GM12878 (cell line): Measurements from ENCODE around the gene CHCHD1. TPM values are rescaled to one million over a fixed set of nuclear protein-coding genes. Genes with fewer than 3 reads are reported as not detected.
A peak's percentile ranks its signal among the peaks of the same experiment; 100 is the strongest.

Source experiments
- ATAC-seq: fragments of 200-7000 bp; cut with Tn5 transposase; 3 replicates; pipeline ENCODE4 v1.9.1; 2020; ENCODE audit warnings: mild to moderate bottlenecking, moderate library complexity
- BruUV-seq: library from RNA; stranded (reverse); fragments of 400-500 nt; replicated peaks from 2 replicates; lab custom pipeline; 2021; lab: Mats Ljungman, UMichigan
- CTCF ChIA-PET: fragments of 300-600 bp; sonication (Branson Sonifier 250); formaldehyde crosslinking; extraction: SDS; loops from one replicate; lab custom pipeline; 2021; ENCODE audit warnings: inconsistent platforms; lab: Yijun Ruan, JAX
- POLR2A ChIA-PET: fragments of 350-600 bp; formaldehyde crosslinking; extraction: SDS; loops from one replicate; lab custom pipeline; 2021; ENCODE audit warnings: inconsistent platforms; lab: Charles Lee
- RAD21 ChIA-PET: fragments of 300-600 bp; sonication (Branson Sonifier 250); formaldehyde crosslinking; loops from one replicate; lab custom pipeline; 2023; ENCODE audit warnings: antibody characterized with exemption; ENCODE audit not compliant: unreplicated experiment; lab: Charles Lee
- SMC1A ChIA-PET: fragments of 300-600 bp; sonication (Branson Sonifier 250); formaldehyde crosslinking; loops from one replicate; lab custom pipeline; 2023; ENCODE audit not compliant: unreplicated experiment, uncharacterized antibody; lab: Charles Lee
- DNase-seq: peaks from one replicate; pipeline ENCODE4 v3.0.0-alpha.2; 2011; ENCODE audit warnings: low read depth, low spot score
- FAIRE-seq: peaks from 3 replicates; lab custom pipeline; 2011; peaks lifted over from hg19 to GRCh38; lab: Jason Lieb, UNC
- H2AFZ ChIP-seq: 2 replicates; pipeline ENCODE4 v1.6.0; 2011; ENCODE audit warnings: low read depth, low read length, control low read depth; ENCODE audit not compliant: control insufficient read depth
- H3K27ac ChIP-seq: 2 replicates; pipeline ENCODE4 v1.5.1; 2011; ENCODE audit warnings: control low read depth; ENCODE audit not compliant: control insufficient read depth, insufficient read depth
- H3K27me3 ChIP-seq, 2 experiments: replicated peaks in 1 of 2; 2 replicates each; pipeline versions ENCODE4 v1.6.0 to v1.6.1; 2011; ENCODE audit warnings: low read length in 1 of 2; ENCODE audit not compliant: control insufficient read depth in 2 of 2, insufficient read depth in 2 of 2
- H3K36me3 ChIP-seq, 2 experiments: 2 replicates each; pipeline ENCODE4 v1.5.1; 2011; ENCODE audit warnings: low read length in 1 of 2; ENCODE audit not compliant: control insufficient read depth in 2 of 2, insufficient read depth in 2 of 2
- H3K4me1 ChIP-seq: 2 replicates; pipeline ENCODE4 v1.6.1; 2011; ENCODE audit warnings: mild to moderate bottlenecking, low read length, moderate library complexity, mixed read lengths; ENCODE audit not compliant: control insufficient read depth, insufficient read depth
- H3K4me2 ChIP-seq: 2 replicates; pipeline ENCODE4 v1.6.0; 2011; ENCODE audit warnings: control low read depth; ENCODE audit not compliant: control insufficient read depth, insufficient read depth
- H3K4me3 ChIP-seq: fragments of 200-600 bp; sonication (generic); 2 replicates; pipeline ENCODE4 v1.5.1; 2016
- H3K79me2 ChIP-seq: 2 replicates; pipeline ENCODE4 v1.6.0; 2011; ENCODE audit warnings: low read length; ENCODE audit not compliant: control insufficient read depth, insufficient read depth
- H3K9ac ChIP-seq: 2 replicates; pipeline ENCODE4 v1.8.0; 2011; ENCODE audit warnings: low read length, control low read depth, mixed read lengths; ENCODE audit not compliant: control insufficient read depth, insufficient read depth
- H3K9me3 ChIP-seq: replicated peaks from 3 replicates; pipeline ENCODE4 v1.5.1; 2011; ENCODE audit warnings: mild to moderate bottlenecking, low read length; ENCODE audit not compliant: control insufficient read depth, insufficient read depth
- H4K20me1 ChIP-seq: 2 replicates; pipeline ENCODE4 v1.6.0; 2011; ENCODE audit not compliant: control insufficient read depth, insufficient read depth
- ASH2L ChIP-seq: fragments of 300-600, 200-600 bp; sonication (generic); IDR thresholded peaks from 2 replicates; pipeline ENCODE4 v1.6.1; 2017; ENCODE audit warnings: low read depth, mild to moderate bottlenecking, borderline replicate concordance
- ATF7 ChIP-seq: fragments of 450-650 bp; IDR thresholded peaks from 2 replicates; pipeline ENCODE4 v1.6.1; 2016; ENCODE audit warnings: low read depth, mild to moderate bottlenecking
- EGR1 ChIP-seq, 2 experiments: IDR thresholded peaks; 1 replicate in 1 of 2; 2 replicates in 1 of 2; pipeline ENCODE4 v1.6.1; 2011 to 2012; ENCODE audit warnings: low read depth in 2 of 2, low read length in 2 of 2, borderline replicate concordance in 1 of 2, mild to moderate bottlenecking in 1 of 2, moderate library complexity in 1 of 2
- GATAD2B ChIP-seq: fragments of 450-650 bp; conservative IDR thresholded peaks from 2 replicates; pipeline ENCODE4 v1.6.1; 2017; ENCODE audit warnings: low read depth, mild to moderate bottlenecking, moderate library complexity
- MEF2A ChIP-seq: IDR thresholded peaks from 2 replicates; pipeline ENCODE4 v1.6.1; 2011; ENCODE audit warnings: low read depth, mild to moderate bottlenecking, low read length, moderate library complexity; ENCODE audit not compliant: insufficient read depth
- MXI1 ChIP-seq: fragments of 150-350 bp; IDR thresholded peaks from 2 replicates; pipeline ENCODE4 v1.6.1; 2011; ENCODE audit warnings: low read depth, mild to moderate bottlenecking, inconsistent platforms, low read length, improper control_type of control experiment
- PAX5 ChIP-seq: IDR thresholded peaks from 2 replicates; pipeline ENCODE4 v1.6.1; 2011; ENCODE audit warnings: low read depth, low read length, borderline replicate concordance
- PML ChIP-seq: IDR thresholded peaks from 2 replicates; pipeline ENCODE4 v1.6.1; 2012; ENCODE audit warnings: low read length, inconsistent platforms
- REST ChIP-seq: IDR thresholded peaks from 2 replicates; pipeline ENCODE4 v1.6.1; 2012; ENCODE audit warnings: mild to moderate bottlenecking, low read depth, low read length
- RUNX3 ChIP-seq: IDR thresholded peaks from 2 replicates; pipeline ENCODE4 v1.6.1; 2012; ENCODE audit warnings: low read length, inconsistent platforms
- SREBF1 ChIP-seq: IDR thresholded peaks from 2 replicates; pipeline ENCODE4 v1.6.1; 2012; ENCODE audit warnings: mild to moderate bottlenecking, low read length
- ZBTB40 ChIP-seq: fragments of 450-650 bp; IDR thresholded peaks from 2 replicates; pipeline ENCODE4 v1.6.1; 2016; ENCODE audit warnings: mild to moderate bottlenecking, moderate library complexity, borderline replicate concordance
- WGBS: methylation state at CpG from one replicate; pipeline ENCODE4 v1.1.6; 2016; ENCODE audit warnings: low lambda C conversion rate; ENCODE audit not compliant: insufficient replicate concordance, insufficient coverage; ENCODE audit errors: missing lambda C conversion rate; 5-methylcytosine and 5-hydroxymethylcytosine counted together
- in situ Hi-C: fragments of 300-500 bp; cut with MboI; formaldehyde crosslinking; loops from 9 replicates; pipeline ENCODE4 v1.14.3; 2018; ENCODE audit warnings: mixed read lengths
- intact Hi-C: fragments of 100-400 bp; cut with micrococcal nuclease; formaldehyde crosslinking; loops from one replicate; pipeline ENCODE4 v1.14.2; 2022; ENCODE audit not compliant: unreplicated experiment
- polyA plus RNA-seq, 11 experiments: library from polyadenylated mRNA; depleted of rRNA in 4 of 11; unstranded in 6 of 11; stranded (reverse) in 5 of 11; fragments of >200 nt; fragmentation: Nextera tagmentation in 4 of 11; fragmentation: Illumina TruSeq in 1 of 11; extraction: Ambion mirVana in 4 of 11; extraction: Trizol in 1 of 11; gene quantifications; 1 replicate in 1 of 11; 2 replicates in 10 of 11; pipeline versions ENCODE4 v1.2.1 to v1.2.3, GENCODE V29; 2011 to 2016; ENCODE audit warnings: inconsistent platforms in 2 of 11, missing spikeins in 2 of 11, low read depth in 1 of 11
- total RNA-seq, 4 experiments: library from RNA; depleted of rRNA in 3 of 4; stranded (reverse); fragments of >200 nt in 3 of 4; fragmentation: Illumina TruSeq in 1 of 4; extraction: Trizol in 1 of 4; gene quantifications; 2 replicates each; pipeline versions ENCODE4 v1.2.1 to v1.2.3, GENCODE V29; 2013 to 2021

The CHCHD1 gene
- total and polyA plus RNA-seq, 10 of the 15 experiments (the other 5 are each of a cell fraction or from before 2014, with no cell fraction given): 35.0 to 132 (median 70.0) TPM

GRCh38 chr10:73785721-73786511 is 4.1 kb downstream of the CHCHD1 start:
- ATAC-seq (peak; percentile 7), FAIRE-seq (no peak), DNase-seq (no peak)
- H3K4me2 ChIP-seq: peak overlapping the region; percentile 79
- H3K9ac ChIP-seq: peak overlapping the region; percentile 84
- peaks cover 0 to 7% of the 10 kb centered on the region in 2 experiments; a peak in 2 of 4 replicates for H3K36me3 ChIP-seq
- ChIA-PET CTCF (interaction anchor here (0.9 to 1.5 kb wide), 3 partner anchors 11 to 26 kb away, joined by 3 to 6 read pairs (median 5); no protein-coding TSS in a partner anchor), SMC1A (interaction anchor here (1.0 to 2.8 kb wide), 7 partner anchors 9 to 39 kb away, joined by 3 to 15 read pairs (median 5); a partner anchor contains a TSS), POLR2A (interaction anchor here (0.5 to 4.6 kb wide), 8 partner anchors 9 to 132 kb away, joined by 4 to 40 read pairs (median 5); a partner anchor contains a TSS), RAD21 (interaction anchor here (0.6 to 2.2 kb wide), 10 partner anchors 10 to 256 kb away, joined by 3 to 12 read pairs (median 3); partner anchors contain the start of gene SEC24C)
- no peaks in the 10 kb centered on the region for H3K9me3 ChIP-seq
- H3K4me1 ChIP-seq: peaks cover 10% of the 10 kb centered on the region
- H3K4me3 ChIP-seq: peak overlapping the region; percentile 91
- H4K20me1 ChIP-seq: peaks cover 4% of the 10 kb centered on the region; the same call in 1 of the 2 replicates
- in situ Hi-C loops: no loop called here
- intact Hi-C loops: loop anchor here (1.0 to 10.0 kb wide), 3 partner anchors 25 to 131 kb away; partner anchors contain the start of genes NDST2 and SYNPO2L
- H3K79me2 ChIP-seq: peaks cover 64% of the 10 kb centered on the region
- under 1% methylated on average over 33 of the region's 54 CpGs for WGBS
- no peaks in the 10 kb centered on the region for H3K27me3 ChIP-seq
- no TSS peak for BruUV-seq
- peak overlapping the region; percentile 97 for H2AFZ ChIP-seq
- TF ChIP-seq MXI1: peak; percentile 27; the same call in 1 of the 2 replicates
- 0 out of 3 replicates have a peak, but pooled peaks of 1 of the 2 experiments have one; percentile 52 for TF ChIP-seq EGR1 (IDR thresholded peaks at IDR 0.05; ENCODE audit: borderline replicate concordance in 1 of 2, low read depth in 2 of 2, low read length in 2 of 2)
- TF ChIP-seq ASH2L: 0 out of 2 replicates have a peak, but pooled peaks have one; percentile 47
- TF ChIP-seq REST: peak; percentile 76; the same call in 1 of the 2 replicates
- TF ChIP-seq PAX5: no peak
- 0 out of 2 replicates have a peak, but pooled peaks have one; percentile 11 for TF ChIP-seq PML
- TF ChIP-seq MEF2A: no peak
- 0 out of 2 replicates have a peak, but pooled peaks have one; percentile 11 for TF ChIP-seq ZBTB40
- TF ChIP-seq RUNX3: peak; percentile 7; the same call in 1 of the 2 replicates
- TF ChIP-seq ATF7: no peak
- 0 out of 2 replicates have a peak, but pooled peaks have one; percentile 15 for TF ChIP-seq GATAD2B
- TF ChIP-seq SREBF1: 0 out of 2 replicates have a peak, but pooled peaks have one; percentile 14
- peak overlapping the region; percentile 85 for H3K27ac ChIP-seq
